H1 (cell line): ENCODE measurements around the gene TIA1. TPM values are rescaled to one million over a fixed set of nuclear protein-coding genes. Genes with fewer than 3 reads are reported as not detected.

Experiments used
- CTCF ChIA-PET: fragments of 300-600 bp; sonication (Branson Sonifier 250); formaldehyde crosslinking; loops from one replicate; lab custom pipeline; 2021; ENCODE audit not compliant: partially characterized antibody; lab: Charles Lee
- POLR2A ChIA-PET: fragments of 300-600 bp; sonication (Branson Sonifier 250); formaldehyde crosslinking; loops from one replicate; lab custom pipeline; 2021; ENCODE audit warnings: inconsistent platforms; ENCODE audit not compliant: partially characterized antibody; lab: Charles Lee
- DNase-seq, 2 experiments: peaks; one replicate each; pipeline versions ENCODE4 v3.0.0 to v3.0.0-alpha.2; 2010 to 2022; ENCODE audit warnings: low spot score in 2 of 2, low read depth in 1 of 2, mixed read lengths in 1 of 2
- FAIRE-seq: peaks from 2 replicates; lab custom pipeline; 2011; peaks lifted over from hg19 to GRCh38; lab: Jason Lieb, UNC
- H2AFZ ChIP-seq: 2 replicates; pipeline ENCODE4 v1.8.1; 2012; ENCODE audit warnings: low read length, inconsistent platforms
- H2AK5ac ChIP-seq: 2 replicates; pipeline ENCODE4 v1.6.1; 2013; ENCODE audit warnings: low read depth, low read length
- H2BK120ac ChIP-seq: replicated peaks from 2 replicates; pipeline ENCODE3; 2013; ENCODE audit warnings: low read depth, low read length, inconsistent platforms
- H2BK12ac ChIP-seq: 2 replicates; pipeline ENCODE4 v1.6.1; 2013; ENCODE audit warnings: low read depth, low read length
- H2BK15ac ChIP-seq: 2 replicates; pipeline ENCODE4 v1.6.1; 2013; ENCODE audit warnings: low read length
- H2BK20ac ChIP-seq: 2 replicates; pipeline ENCODE4 v1.6.1; 2013; ENCODE audit warnings: low read length
- H2BK5ac ChIP-seq: 2 replicates; pipeline ENCODE4 v1.6.1; 2013; ENCODE audit warnings: low read depth, low read length
- H3K14ac ChIP-seq: 2 replicates; pipeline ENCODE4 v1.6.1; 2013; ENCODE audit warnings: inconsistent platforms; ENCODE audit not compliant: insufficient read length
- H3K18ac ChIP-seq: 2 replicates; pipeline ENCODE4 v1.6.1; 2013; ENCODE audit warnings: low read length; ENCODE audit errors: extremely low read depth
- H3K23ac ChIP-seq: 2 replicates; pipeline ENCODE4 v1.6.1; 2013; ENCODE audit warnings: inconsistent platforms; ENCODE audit not compliant: insufficient read length
- H3K23me2 ChIP-seq: 2 replicates; pipeline ENCODE4 v1.6.1; 2013; ENCODE audit warnings: low read depth, low read length
- H3K27ac ChIP-seq: 2 replicates; pipeline ENCODE4 v1.6.1; 2011; ENCODE audit warnings: low read depth, low read length, inconsistent platforms
- H3K27me3 ChIP-seq, 4 experiments: replicated peaks in 1 of 4; 1 replicate in 1 of 4; 2 replicates in 3 of 4; pipeline versions ENCODE4 v1.6.1 to v1.8.1; 2011 to 2013; ENCODE audit warnings: low read length in 3 of 4, mild to moderate bottlenecking in 3 of 4, inconsistent platforms in 2 of 4, mixed read lengths in 2 of 4, moderate library complexity in 1 of 4; ENCODE audit not compliant: control insufficient read depth in 3 of 4, insufficient read depth in 3 of 4; ENCODE audit errors: extremely low read depth in 1 of 4
- H3K36me3 ChIP-seq, 4 experiments: 2 replicates each; pipeline versions ENCODE4 v1.6.1 to v1.8.1; 2011 to 2013; ENCODE audit warnings: mild to moderate bottlenecking in 4 of 4, low read length in 3 of 4, moderate library complexity in 2 of 4, control low read depth in 1 of 4, inconsistent platforms in 1 of 4; ENCODE audit not compliant: insufficient read depth in 4 of 4, control insufficient read depth in 2 of 4
- H3K4ac ChIP-seq: replicated peaks from 2 replicates; pipeline ENCODE3; 2013; ENCODE audit warnings: low read length, low read depth, mixed read lengths, inconsistent platforms; ENCODE audit not compliant: insufficient read length
- H3K4me1 ChIP-seq, 4 experiments: replicated peaks in 1 of 4; 1 replicate in 1 of 4; 2 replicates in 3 of 4; pipeline versions ENCODE4 v1.6.1 to v1.8.1; 2011 to 2013; ENCODE audit warnings: low read length in 3 of 4, inconsistent platforms in 2 of 4, mixed read lengths in 1 of 4; ENCODE audit not compliant: insufficient read depth in 4 of 4, control insufficient read depth in 3 of 4
- H3K4me2 ChIP-seq, 2 experiments: 2 replicates each; pipeline versions ENCODE4 v1.6.1 to v1.8.1; 2011 to 2013; ENCODE audit warnings: low read depth in 2 of 2, low read length in 2 of 2, control low read depth in 1 of 2, inconsistent platforms in 1 of 2, mild to moderate bottlenecking in 1 of 2; ENCODE audit not compliant: insufficient read depth in 1 of 2
- H3K4me3 ChIP-seq, 4 experiments: fragments of 200-600, 300-600 bp in 1 of 4; sonication (generic), shearing (Covaris generic), sonication (Bioruptor Twin) in 1 of 4; 2 replicates each; pipeline versions ENCODE4 v1.5.1 to v1.8.1; 2011 to 2016; ENCODE audit warnings: low read length in 4 of 4, low read depth in 3 of 4, control low read depth in 2 of 4, inconsistent platforms in 2 of 4, mild to moderate bottlenecking in 2 of 4, mixed read lengths in 1 of 4, moderate library complexity in 1 of 4; ENCODE audit not compliant: insufficient read depth in 2 of 4; ENCODE audit errors: extremely low read depth in 1 of 4
- H3K56ac ChIP-seq: replicated peaks from 2 replicates; pipeline ENCODE3; 2013; ENCODE audit warnings: low read depth, mild to moderate bottlenecking, mixed read lengths, low read length, inconsistent platforms; ENCODE audit not compliant: insufficient read length
- H3K79me1 ChIP-seq: 2 replicates; pipeline ENCODE4 v1.6.1; 2013; ENCODE audit warnings: low read depth, low read length, control low read depth
- H3K79me2 ChIP-seq, 2 experiments: 2 replicates each; pipeline versions ENCODE4 v1.6.1 to v1.8.1; 2012 to 2013; ENCODE audit warnings: low read length in 2 of 2, mild to moderate bottlenecking in 2 of 2, inconsistent platforms in 1 of 2; ENCODE audit not compliant: insufficient read depth in 2 of 2, control insufficient read depth in 1 of 2
- H3K9ac ChIP-seq, 4 experiments: replicated peaks in 1 of 4; 1 replicate in 1 of 4; 2 replicates in 3 of 4; pipeline versions ENCODE4 v1.6.1 to v1.8.1; 2011 to 2013; ENCODE audit warnings: low read depth in 3 of 4, low read length in 3 of 4, control low read depth in 2 of 4, mild to moderate bottlenecking in 2 of 4, moderate library complexity in 2 of 4, inconsistent platforms in 1 of 4; ENCODE audit errors: extremely low read depth in 1 of 4
- H3K9me3 ChIP-seq, 2 experiments: 2 replicates each; pipeline versions ENCODE4 v1.6.1 to v1.8.1; 2012 to 2013; ENCODE audit warnings: mild to moderate bottlenecking in 2 of 2, moderate library complexity in 2 of 2, control low read depth in 1 of 2, inconsistent platforms in 1 of 2, low read depth in 1 of 2, low read length in 1 of 2, mixed read lengths in 1 of 2; ENCODE audit not compliant: insufficient read depth in 2 of 2
- H4K20me1 ChIP-seq, 2 experiments: replicated peaks in 1 of 2; 2 replicates each; pipeline versions ENCODE3 to v1.8.1; 2011 to 2013; ENCODE audit warnings: inconsistent platforms in 2 of 2, low read length in 2 of 2, mild to moderate bottlenecking in 1 of 2; ENCODE audit not compliant: insufficient read depth in 2 of 2, control insufficient read depth in 1 of 2
- H4K5ac ChIP-seq: 2 replicates; pipeline ENCODE4 v1.6.1; 2013; ENCODE audit warnings: low read length, low read depth, mixed read lengths, inconsistent platforms; ENCODE audit not compliant: insufficient read length
- H4K8ac ChIP-seq: 2 replicates; pipeline ENCODE4 v1.8.0; 2013; ENCODE audit warnings: mild to moderate bottlenecking, moderate library complexity, low read length, inconsistent platforms; ENCODE audit not compliant: insufficient read depth; ENCODE audit errors: extremely low read depth
- H4K91ac ChIP-seq: replicated peaks from 2 replicates; pipeline ENCODE3; 2013; ENCODE audit warnings: low read length, mixed read lengths, inconsistent platforms; ENCODE audit not compliant: insufficient read length
- EZH2 ChIP-seq: fragments of 200-600 bp; sonication (generic); IDR thresholded peaks from 2 replicates; pipeline ENCODE4 v1.7.1; 2012; ENCODE audit warnings: low read depth, mild to moderate bottlenecking, moderate library complexity, low read length, inconsistent platforms; ENCODE audit not compliant: severe bottlenecking
- SP1 ChIP-seq: IDR thresholded peaks from 2 replicates; pipeline ENCODE4 v1.6.1; 2011; ENCODE audit warnings: low read depth, low read length
- SP2 ChIP-seq: IDR thresholded peaks from 2 replicates; pipeline ENCODE4 v1.6.1; 2012; ENCODE audit warnings: mild to moderate bottlenecking, low read length, inconsistent platforms
- SRF ChIP-seq: IDR thresholded peaks from 2 replicates; pipeline ENCODE4 v1.6.1; 2011; ENCODE audit warnings: mild to moderate bottlenecking, low read depth, low read length, moderate library complexity
- ZNF274 ChIP-seq: IDR thresholded peaks from 2 replicates; pipeline ENCODE4 v1.7.0; 2012; ENCODE audit warnings: low read length, borderline replicate concordance; ENCODE audit errors: extremely low read depth
- WGBS, 2 experiments: shearing (Covaris generic) in 1 of 2; methylation state at CpG; one replicate each; pipeline versions ENCODE4 v1.1.6 to v1.1.7; 2013 to 2015; ENCODE audit warnings: low lambda C conversion rate in 2 of 2, mixed read lengths in 2 of 2, inconsistent platforms in 1 of 2, low coverage in 1 of 2, missing lambda C conversion rate in 1 of 2; ENCODE audit not compliant: insufficient replicate concordance in 2 of 2, insufficient coverage in 1 of 2, insufficient read length in 1 of 2; ENCODE audit errors: extremely low coverage in 1 of 2, missing lambda C conversion rate in 1 of 2; 5-methylcytosine and 5-hydroxymethylcytosine counted together
- polyA plus RNA-seq, 7 experiments: library from polyadenylated mRNA; depleted of rRNA in 3 of 7; stranded (reverse) in 5 of 7; unstranded in 2 of 7; fragments of >200 nt in 5 of 7; fragments of 200-250 nt in 2 of 7; gene quantifications; 1 replicate in 5 of 7; 2 replicates in 1 of 7; 4 replicates in 1 of 7; pipeline versions ENCODE4 v1.2.1 to v1.2.3, GENCODE V29; 2011 to 2013; ENCODE audit warnings: missing spikeins in 2 of 7, mixed read lengths in 2 of 7
- total RNA-seq: library from RNA; stranded (reverse); fragmentation: NEBNext Ultra II Directional; extraction: Animal tissue kit (Norgen Biotek cat#: 25700); gene quantifications from 2 replicates; pipeline ENCODE4 v1.2.1, GENCODE V29; 2021

TIA1 gene
- total and polyA plus RNA-seq, 2 of the 8 experiments (the other 6 are each of a cell fraction or from before 2014, with no cell fraction given) = 58.6 to 181 TPM

GRCh38 chr2:70173520-70173919 lies 74.9 kb downstream of the TIA1 start:
- Histone ChIP-seq H3K4me3 (no peak overlapping the region), H3K27me3 (no peaks in the 10 kb centered on the region), H2BK15ac (no peak overlapping the region), H3K27ac (no peak overlapping the region), H2BK5ac (no peak overlapping the region), H3K18ac (no peak overlapping the region), H2BK12ac (no peak overlapping the region), H3K14ac (no peak overlapping the region), H3K4ac (no peak overlapping the region), H4K91ac (no peak overlapping the region), H2BK120ac (no peak overlapping the region), H4K8ac (no peak overlapping the region), H3K79me1 (no peaks in the 10 kb centered on the region), H3K56ac (no peak overlapping the region), H3K4me1 (no peaks in the 10 kb centered on the region), H3K9me3 (no peaks in the 10 kb centered on the region), H3K4me2 (no peak overlapping the region), H2AFZ (no peak overlapping the region), H3K79me2 (no peaks in the 10 kb centered on the region), H2BK20ac (no peak overlapping the region), H3K36me3 (peaks cover 0 to 20% (median 14%) of the 10 kb centered on the region in 4 experiments; a peak in 6 of 8 replicates), H4K20me1 (no peaks in the 10 kb centered on the region), H3K23ac (no peak overlapping the region), H3K9ac (no peak overlapping the region), H3K23me2 (no peaks in the 10 kb centered on the region), H2AK5ac (no peak overlapping the region), H4K5ac (no peak overlapping the region)
- WGBS, 2 experiments = 94% methylated on average over 8 of the region's 8 CpGs; no CpG with 5 or more reads in 1 of the 2 experiments
- ChIA-PET CTCF (no interaction called here), POLR2A (no interaction called here)
- no peak for FAIRE-seq
- TF ChIP-seq SP1 (no peak), EZH2 (no peak), ZNF274 (no peak), SP2 (no peak), SRF (no peak)
- no peak for DNase-seq
